HCT116 (cell line): ENCODE results near the gene FOSB. TPM values are rescaled to one million over a fixed set of nuclear protein-coding genes. Genes with fewer than 3 reads are reported as not detected.

Source experiments
- ATAC-seq: fragments of 200-7000 bp; cut with Tn5 transposase; 2 replicates; pipeline ENCODE4 v1.9.1; 2020; ENCODE audit warnings: mild to moderate bottlenecking, moderate library complexity
- BruUV-seq: library from RNA; stranded (reverse); fragments of 400-500 nt; replicated peaks from 2 replicates; lab custom pipeline; 2021; lab: Mats Ljungman, UMichigan
- CTCF ChIA-PET: fragments of 300-600 bp; sonication (Branson Sonifier 250); formaldehyde crosslinking; loops from one replicate; lab custom pipeline; 2021; ENCODE audit warnings: antibody characterized with exemption; lab: Charles Lee
- POLR2A ChIA-PET: fragments of 300-600, 350-600 bp; sonication (Branson Sonifier 250); formaldehyde crosslinking; loops from one replicate; lab custom pipeline; 2021; ENCODE audit warnings: antibody characterized with exemption; lab: Charles Lee
- RAD21 ChIA-PET, 2 experiments: fragments of 300-600 bp; sonication (Branson Sonifier 250); formaldehyde crosslinking; loops; one replicate each; lab custom pipeline; 2023; ENCODE audit warnings: low total read pairs in 2 of 2; ENCODE audit not compliant: uncharacterized antibody in 2 of 2, unreplicated experiment in 2 of 2, low non-redundant PET in 1 of 2; lab: Charles Lee
- DNase-seq: peaks from one replicate; pipeline ENCODE4 v3.0.0-alpha.2; 2010; ENCODE audit warnings: low read depth, low spot score
- H2AFZ ChIP-seq: fragments of 200-600 bp; shearing (Covaris generic), sonication (generic); 2 replicates; pipeline ENCODE4 v1.6.1; 2017; ENCODE audit warnings: low read depth, mixed run types, mixed read lengths, antibody characterized with exemption, low read length; ENCODE audit not compliant: poor library complexity, severe bottlenecking
- H3K27ac ChIP-seq: 2 replicates; pipeline ENCODE4 v1.5.1; 2012; ENCODE audit warnings: low read depth, low read length
- H3K27me3 ChIP-seq: fragments of 200-600 bp; sonication (generic); 2 replicates; pipeline ENCODE4 v1.6.1; 2016; ENCODE audit warnings: mixed run types, low read length, mixed read lengths; ENCODE audit not compliant: insufficient read depth
- H3K36me3 ChIP-seq, 2 experiments: fragments of 200-500 bp in 1 of 2; fragments of 200-600 bp in 1 of 2; sonication (Bioruptor generic) in 1 of 2; sonication (generic) in 1 of 2; 2 replicates each; pipeline versions ENCODE4 v1.5.1 to v1.6.1; 2014 to 2016; ENCODE audit warnings: low read length in 2 of 2, inconsistent platforms in 1 of 2, mixed read lengths in 1 of 2, mixed run types in 1 of 2; ENCODE audit not compliant: insufficient read depth in 2 of 2, control insufficient read depth in 1 of 2
- H3K4me1 ChIP-seq, 2 experiments: fragments of 200-600 bp in 1 of 2; sonication (generic) in 1 of 2; 2 replicates each; pipeline versions ENCODE4 v1.5.1 to v1.6.1; 2012 to 2017; ENCODE audit warnings: low read length in 2 of 2, inconsistent platforms in 1 of 2, mild to moderate bottlenecking in 1 of 2, mixed read lengths in 1 of 2, mixed run types in 1 of 2, moderate library complexity in 1 of 2; ENCODE audit not compliant: insufficient read depth in 2 of 2, control insufficient read depth in 1 of 2
- H3K4me2 ChIP-seq: fragments of 200-600 bp; sonication (generic); 2 replicates; pipeline ENCODE4 v1.6.1; 2017; ENCODE audit warnings: mixed run types, low read length, mixed read lengths
- H3K4me3 ChIP-seq, 2 experiments: fragments of 200-600 bp in 1 of 2; sonication (generic) in 1 of 2; replicated peaks in 1 of 2; 2 replicates each; pipeline ENCODE4 v1.5.1; 2011 to 2016; ENCODE audit warnings: low read length in 2 of 2, control low read depth in 1 of 2, low read depth in 1 of 2, mild to moderate bottlenecking in 1 of 2, mixed read lengths in 1 of 2, mixed run types in 1 of 2
- H3K79me2 ChIP-seq: fragments of 200-600 bp; sonication (generic); 2 replicates; pipeline ENCODE4 v1.6.1; 2017; ENCODE audit warnings: mild to moderate bottlenecking, mixed run types, low read length, moderate library complexity, mixed read lengths; ENCODE audit not compliant: insufficient read depth
- H3K9ac ChIP-seq: fragments of 200-600 bp; sonication (generic); 2 replicates; pipeline ENCODE4 v1.6.1; 2016; ENCODE audit warnings: low read length, mixed read lengths
- H3K9me2 ChIP-seq: fragments of 200-600 bp; sonication (generic), shearing (Covaris generic); 2 replicates; pipeline ENCODE4 v1.6.1; 2017; ENCODE audit warnings: mixed run types, mild to moderate bottlenecking, moderate library complexity; ENCODE audit not compliant: insufficient read depth
- H3K9me3 ChIP-seq, 2 experiments: fragments of 200-500 bp in 1 of 2; fragments of 200-600 bp in 1 of 2; sonication (Bioruptor generic) in 1 of 2; sonication (generic) in 1 of 2; 2 replicates each; pipeline ENCODE4 v1.6.1; 2014 to 2017; ENCODE audit warnings: low read length in 2 of 2, mixed read lengths in 2 of 2, inconsistent platforms in 1 of 2, low read depth in 1 of 2, mild to moderate bottlenecking in 1 of 2, mixed run types in 1 of 2, moderate library complexity in 1 of 2; ENCODE audit not compliant: control insufficient read depth in 1 of 2, insufficient read depth in 1 of 2
- H4K20me1 ChIP-seq: fragments of 200-600 bp; sonication (generic), shearing (Covaris generic); 2 replicates; pipeline ENCODE4 v1.6.1; 2017; ENCODE audit warnings: mixed run types, mild to moderate bottlenecking, moderate library complexity; ENCODE audit not compliant: insufficient read depth
- CBX3 ChIP-seq: IDR thresholded peaks from 2 replicates; pipeline ENCODE4 v1.6.1; 2012; ENCODE audit warnings: low read depth
- ELF1 ChIP-seq: IDR thresholded peaks from 2 replicates; pipeline ENCODE4 v1.6.1; 2012; ENCODE audit warnings: low read depth, borderline replicate concordance
- EZH2 ChIP-seq: fragments of 200-600 bp; sonication (generic); IDR thresholded peaks from 2 replicates; pipeline ENCODE4 v1.6.1; 2017; ENCODE audit warnings: antibody characterized with exemption, mixed run types
- JUND ChIP-seq: IDR thresholded peaks from 2 replicates; pipeline ENCODE4 v1.6.1; 2012
- POLR2AphosphoS5 ChIP-seq: IDR thresholded peaks from 2 replicates; pipeline ENCODE4 v1.6.1; 2011; ENCODE audit warnings: mild to moderate bottlenecking, low read depth, low read length, moderate library complexity
- SIN3A ChIP-seq: IDR thresholded peaks from 2 replicates; pipeline ENCODE4 v1.6.1; 2012; ENCODE audit warnings: low read depth
- SRF ChIP-seq: IDR thresholded peaks from 2 replicates; pipeline ENCODE4 v1.6.1; 2012; ENCODE audit warnings: low read depth
- TCF7L2 ChIP-seq: IDR thresholded peaks from 2 replicates; pipeline ENCODE4 v1.7.0; 2011; ENCODE audit warnings: borderline replicate concordance, inconsistent platforms; ENCODE audit not compliant: insufficient read depth, insufficient read length; ENCODE audit errors: extremely low read depth
- YY1 ChIP-seq: IDR thresholded peaks from 2 replicates; pipeline ENCODE4 v1.6.1; 2011; ENCODE audit warnings: low read length, low read depth, moderate library complexity, mild to moderate bottlenecking; ENCODE audit not compliant: insufficient replicate concordance; ENCODE audit errors: extremely low read depth
- ZFX ChIP-seq: fragments of 450-650 bp; IDR thresholded peaks from 2 replicates; pipeline ENCODE4 v1.6.1; 2017
- intact Hi-C: fragments of 100-400 bp; cut with micrococcal nuclease; formaldehyde crosslinking; loops from 2 replicates; pipeline ENCODE4 v1.10.0; 2022
- total RNA-seq: library from RNA; stranded (reverse); gene quantifications from one replicate; pipeline ENCODE4 v1.2.1, GENCODE V29; 2021; ENCODE audit not compliant: unreplicated experiment
- TF ChIP-seq, protein P1 (sequence below): IDR thresholded peaks from 2 replicates; pipeline ENCODE4 v1.6.1; 2011; ENCODE audit warnings: mild to moderate bottlenecking, low read length, moderate library complexity; ENCODE audit not compliant: insufficient replicate concordance; ENCODE audit errors: extremely low read depth
- TF ChIP-seq, protein P2 (sequence below): IDR thresholded peaks from 2 replicates; pipeline ENCODE4 v1.6.1; 2012
- TF ChIP-seq, protein P3 (sequence below), 3 experiments: fragments of 200-600 bp in 1 of 3; sonication (generic) in 1 of 3; IDR thresholded peaks in 2 of 3; conservative IDR thresholded peaks in 1 of 3; 2 replicates each; pipeline ENCODE4 v1.5.1; 2012 to 2017; ENCODE audit warnings: low read depth in 2 of 3, low read length in 2 of 3, antibody characterized with exemption in 1 of 3, borderline replicate concordance in 1 of 3, control low read depth in 1 of 3, mild to moderate bottlenecking in 1 of 3, mixed read lengths in 1 of 3, mixed run types in 1 of 3, moderate library complexity in 1 of 3; ENCODE audit not compliant: insufficient read depth in 1 of 3
- TF ChIP-seq, protein P4 (sequence below): IDR thresholded peaks from 2 replicates; pipeline ENCODE4 v1.6.1; 2012

The FOSB gene
- total RNA-seq, 1 experiment from 2014 or later: 12.6 TPM

DNA sequence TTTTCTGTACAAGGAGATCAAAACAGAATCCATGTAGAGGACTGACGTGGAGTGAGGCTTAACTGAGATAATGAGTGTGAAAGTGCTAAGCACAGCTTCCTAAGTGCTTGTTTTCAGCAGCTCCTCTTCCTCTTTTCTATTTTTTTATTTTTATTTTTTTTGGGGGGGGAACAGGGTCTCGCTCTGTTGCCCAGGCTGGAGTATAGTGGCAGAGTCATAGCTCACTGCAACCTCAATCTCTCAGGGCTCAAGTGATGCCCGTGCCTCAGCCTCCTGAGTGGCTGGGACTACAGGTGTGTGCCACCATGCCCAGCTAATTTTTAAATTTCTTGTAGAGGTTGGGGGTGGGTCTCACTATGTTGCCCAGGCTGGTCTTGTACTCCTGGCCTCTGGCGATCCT, 5.6 kb upstream of the FOSB start:
- Histone ChIP-seq H3K4me1 (peaks cover 0 to 21% of the 10 kb centered on the region in 2 experiments; a peak in 2 of 4 replicates), H3K36me3 (no peaks in the 10 kb centered on the region), H3K79me2 (no peaks in the 10 kb centered on the region), H4K20me1 (no peaks in the 10 kb centered on the region), H3K27me3 (no peaks in the 10 kb centered on the region), H3K9me2 (no peaks in the 10 kb centered on the region), H3K27ac (no peak overlapping the region), H3K4me2 (no peak overlapping the region), H3K9me3 (no peaks in the 10 kb centered on the region), H2AFZ (no peak overlapping the region), H3K4me3 (no peak overlapping the region), H3K9ac (no peak overlapping the region)
- intact Hi-C loops: no loop called here
- no peak for TF ChIP-seq EZH2
- TF ChIP-seq JUND: no peak
- TF ChIP-seq POLR2AphosphoS5: no peak
- TF ChIP-seq, protein P1, sequence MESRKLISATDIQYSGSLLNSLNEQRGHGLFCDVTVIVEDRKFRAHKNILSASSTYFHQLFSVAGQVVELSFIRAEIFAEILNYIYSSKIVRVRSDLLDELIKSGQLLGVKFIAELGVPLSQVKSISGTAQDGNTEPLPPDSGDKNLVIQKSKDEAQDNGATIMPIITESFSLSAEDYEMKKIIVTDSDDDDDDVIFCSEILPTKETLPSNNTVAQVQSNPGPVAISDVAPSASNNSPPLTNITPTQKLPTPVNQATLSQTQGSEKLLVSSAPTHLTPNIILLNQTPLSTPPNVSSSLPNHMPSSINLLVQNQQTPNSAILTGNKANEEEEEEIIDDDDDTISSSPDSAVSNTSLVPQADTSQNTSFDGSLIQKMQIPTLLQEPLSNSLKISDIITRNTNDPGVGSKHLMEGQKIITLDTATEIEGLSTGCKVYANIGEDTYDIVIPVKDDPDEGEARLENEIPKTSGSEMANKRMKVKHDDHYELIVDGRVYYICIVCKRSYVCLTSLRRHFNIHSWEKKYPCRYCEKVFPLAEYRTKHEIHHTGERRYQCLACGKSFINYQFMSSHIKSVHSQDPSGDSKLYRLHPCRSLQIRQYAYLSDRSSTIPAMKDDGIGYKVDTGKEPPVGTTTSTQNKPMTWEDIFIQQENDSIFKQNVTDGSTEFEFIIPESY: no peak
- no peak for TF ChIP-seq SRF
- no peak for TF ChIP-seq ELF1
- TF ChIP-seq, protein P2, sequence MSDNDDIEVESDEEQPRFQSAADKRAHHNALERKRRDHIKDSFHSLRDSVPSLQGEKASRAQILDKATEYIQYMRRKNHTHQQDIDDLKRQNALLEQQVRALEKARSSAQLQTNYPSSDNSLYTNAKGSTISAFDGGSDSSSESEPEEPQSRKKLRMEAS: no peak
- TF ChIP-seq, protein P3, sequence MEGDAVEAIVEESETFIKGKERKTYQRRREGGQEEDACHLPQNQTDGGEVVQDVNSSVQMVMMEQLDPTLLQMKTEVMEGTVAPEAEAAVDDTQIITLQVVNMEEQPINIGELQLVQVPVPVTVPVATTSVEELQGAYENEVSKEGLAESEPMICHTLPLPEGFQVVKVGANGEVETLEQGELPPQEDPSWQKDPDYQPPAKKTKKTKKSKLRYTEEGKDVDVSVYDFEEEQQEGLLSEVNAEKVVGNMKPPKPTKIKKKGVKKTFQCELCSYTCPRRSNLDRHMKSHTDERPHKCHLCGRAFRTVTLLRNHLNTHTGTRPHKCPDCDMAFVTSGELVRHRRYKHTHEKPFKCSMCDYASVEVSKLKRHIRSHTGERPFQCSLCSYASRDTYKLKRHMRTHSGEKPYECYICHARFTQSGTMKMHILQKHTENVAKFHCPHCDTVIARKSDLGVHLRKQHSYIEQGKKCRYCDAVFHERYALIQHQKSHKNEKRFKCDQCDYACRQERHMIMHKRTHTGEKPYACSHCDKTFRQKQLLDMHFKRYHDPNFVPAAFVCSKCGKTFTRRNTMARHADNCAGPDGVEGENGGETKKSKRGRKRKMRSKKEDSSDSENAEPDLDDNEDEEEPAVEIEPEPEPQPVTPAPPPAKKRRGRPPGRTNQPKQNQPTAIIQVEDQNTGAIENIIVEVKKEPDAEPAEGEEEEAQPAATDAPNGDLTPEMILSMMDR (IDR thresholded peaks at IDR 0.05 in 2 of 3, conservative IDR thresholded peaks at IDR 0.05 in 1 of 3; ENCODE audit: borderline replicate concordance in 1 of 3, insufficient read depth in 1 of 3, low read depth in 2 of 3, low read length in 2 of 3): no peak
- no peak for TF ChIP-seq CBX3
- no peak for TF ChIP-seq TCF7L2
- TF ChIP-seq YY1: no peak
- no peak for TF ChIP-seq ZFX
- TF ChIP-seq, protein P4, sequence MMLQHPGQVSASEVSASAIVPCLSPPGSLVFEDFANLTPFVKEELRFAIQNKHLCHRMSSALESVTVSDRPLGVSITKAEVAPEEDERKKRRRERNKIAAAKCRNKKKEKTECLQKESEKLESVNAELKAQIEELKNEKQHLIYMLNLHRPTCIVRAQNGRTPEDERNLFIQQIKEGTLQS: no peak
- no peak for TF ChIP-seq SIN3A
- DNase-seq: no peak
- ChIA-PET RAD21 (no interaction called here), POLR2A (interaction anchor here (1.4 kb wide), 1 partner anchor 21 kb away, joined by 3 read pairs; no protein-coding TSS in a partner anchor), CTCF (interaction anchor here (0.7 to 1.9 kb wide), 2 partner anchors 23 kb away, joined by 3 to 7 read pairs; no protein-coding TSS in a partner anchor)
- BruUV-seq: no TSS peak
- ATAC-seq: no peak
